ENCODE data around the gene PIGC.
A peak's percentile ranks its signal among the peaks of the same experiment; 100 is the strongest.

The PIGC gene

DNA sequence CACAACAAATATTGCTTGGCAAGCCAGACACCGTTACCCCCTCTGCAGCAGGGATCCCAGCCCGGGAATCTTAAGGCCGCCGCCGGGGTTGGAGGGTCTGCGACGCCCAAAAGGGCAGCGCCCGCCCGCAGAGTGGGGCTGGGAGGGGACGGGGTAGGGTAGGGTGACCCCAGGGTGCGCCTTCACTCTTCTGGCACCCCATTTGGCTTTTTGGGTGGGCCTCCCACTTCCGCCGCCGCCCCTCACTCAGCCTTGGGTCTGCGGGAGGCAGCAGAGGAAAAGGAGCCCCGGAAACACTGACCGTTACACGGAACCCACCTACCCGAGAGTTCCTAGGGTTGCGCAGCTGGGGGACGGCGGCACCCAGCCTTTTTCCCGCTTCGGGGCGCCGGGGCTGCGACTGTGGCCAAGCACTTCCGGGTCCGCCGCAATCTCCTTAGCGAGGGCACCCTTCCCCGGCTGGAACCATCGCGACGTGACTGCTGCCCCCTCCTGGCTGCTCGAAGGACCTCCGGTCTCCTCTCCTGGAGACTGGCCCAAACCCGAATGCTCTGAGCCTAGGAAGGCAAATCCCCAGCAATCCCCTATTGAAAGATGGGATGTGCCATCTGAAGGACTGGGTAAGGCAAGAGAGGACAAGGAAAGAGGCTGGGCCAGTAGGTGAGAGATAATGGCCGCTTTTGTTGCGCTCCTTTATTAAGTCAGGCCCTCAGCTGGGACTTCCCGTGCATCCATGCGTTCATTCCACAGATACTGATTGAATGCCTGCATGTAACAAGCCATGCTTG, at the start of gene PIGC:
Gene PIGC (minus strand): TSS at position 404 of the 788 bp plus-strand sequence. CDS start 1,447 bp downstream, outside the sequence.
- peak; percentile 84 for DNase-seq

DNA sequence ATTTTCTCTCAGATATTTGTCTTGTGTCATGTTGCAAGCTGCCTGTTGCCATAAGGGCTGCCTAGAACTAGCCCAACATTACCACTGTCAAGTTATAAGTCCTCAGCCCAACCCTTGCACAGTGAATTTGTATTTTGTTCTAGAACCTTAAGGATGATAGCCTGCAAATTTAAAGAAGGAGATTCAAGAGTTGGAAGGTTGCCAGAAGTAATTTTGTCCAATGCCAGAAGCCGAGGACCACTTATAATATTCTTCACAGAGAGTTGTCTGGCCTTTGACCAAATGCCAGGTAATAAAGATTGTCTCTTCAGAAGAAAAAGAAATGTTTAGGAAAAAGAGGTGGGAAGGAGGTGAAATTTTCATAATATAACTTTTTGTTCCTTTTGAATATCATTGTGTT, 48.6 kb upstream of the PIGC start:
- DNase-seq, result no peak

DNA sequence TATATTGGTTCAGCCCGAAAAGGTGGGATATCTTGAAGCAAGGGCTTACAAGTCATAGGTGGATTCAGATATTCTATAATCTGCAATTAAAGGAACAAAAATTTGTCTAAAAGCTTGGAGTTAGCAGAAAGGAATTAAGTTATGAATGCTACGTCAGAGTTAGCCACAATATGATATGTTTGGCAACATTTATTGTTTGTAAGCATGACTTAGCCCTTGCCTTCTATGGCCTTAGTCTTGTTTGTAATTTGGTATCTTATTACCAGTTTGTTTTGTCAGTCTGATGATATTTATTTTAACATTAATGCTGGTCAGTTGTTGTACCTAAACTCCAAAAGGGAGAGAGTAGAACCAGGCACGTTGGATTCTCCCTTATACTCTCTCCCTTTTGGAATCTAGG, 46.0 kb upstream of the PIGC start:
- DNase-seq, result no peak

DNA sequence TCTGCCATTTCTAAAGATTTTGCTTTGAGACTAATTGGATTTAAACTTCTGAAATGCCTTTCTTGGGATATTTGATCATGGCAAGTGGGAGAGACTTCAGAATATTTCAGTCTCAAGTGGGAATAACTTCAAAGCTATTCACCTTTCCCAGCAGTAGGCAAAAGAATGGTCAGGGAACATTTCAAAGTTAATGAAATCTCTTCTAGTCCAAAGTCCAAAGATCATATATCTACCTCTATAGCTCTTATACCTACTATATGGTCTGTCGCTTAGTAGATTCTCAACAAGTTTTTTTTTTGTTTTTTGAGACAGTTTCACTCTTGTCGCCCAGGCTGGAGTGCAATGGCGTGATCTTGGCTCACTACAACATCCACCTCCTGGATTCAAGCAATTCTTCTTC, 44.5 kb upstream of the PIGC start:
- DNase-seq, result no peak

DNA sequence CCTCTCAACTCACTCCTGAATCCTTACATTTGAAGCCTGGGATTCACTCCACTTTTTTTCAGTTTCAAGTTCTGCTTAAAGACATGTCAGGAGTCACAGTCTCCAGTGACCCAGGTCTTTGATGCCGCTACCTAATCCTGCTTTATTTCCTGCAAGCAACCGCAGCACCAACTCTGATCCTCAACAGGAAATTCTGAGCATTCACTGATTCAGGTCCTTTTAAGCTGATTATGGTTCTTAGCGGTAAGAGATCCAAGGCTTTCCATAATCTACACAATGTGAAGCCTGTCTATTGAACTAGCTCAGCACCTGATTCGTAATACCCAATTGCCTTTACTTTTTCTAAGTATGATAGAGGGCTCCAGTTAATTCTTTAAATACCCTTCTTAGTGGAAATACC, 43.7 kb upstream of the PIGC start:
- no peak for DNase-seq

DNA sequence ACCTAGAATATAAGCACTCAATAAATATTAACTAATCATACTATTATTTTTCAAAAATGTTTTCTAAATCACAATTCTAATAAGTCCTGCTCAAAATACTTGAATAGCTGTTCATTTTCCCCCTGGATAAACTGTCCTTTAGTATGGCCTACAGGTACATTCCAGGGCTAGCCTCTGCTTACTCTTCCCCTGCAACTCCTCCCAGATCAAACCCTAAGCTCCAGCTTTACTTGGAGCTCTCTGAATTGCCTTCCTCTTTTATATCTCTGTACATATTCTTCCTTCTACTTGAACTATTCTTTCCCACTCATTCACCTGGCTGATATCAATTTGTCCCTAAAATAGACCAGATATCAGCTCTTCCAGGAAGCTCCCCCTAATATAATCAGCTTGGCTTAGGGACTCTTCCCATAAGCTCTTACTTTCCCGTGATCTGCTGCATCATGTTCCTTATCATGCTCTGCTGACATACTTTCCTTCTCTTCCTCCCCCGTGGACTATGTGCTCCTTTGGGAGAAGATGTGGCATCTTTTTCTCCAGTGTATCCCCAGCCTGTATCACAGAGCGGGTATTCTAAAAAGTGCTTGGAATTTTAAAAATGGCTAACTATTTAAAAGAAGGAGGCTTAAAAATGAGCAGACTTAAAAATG, 43.1 kb upstream of the PIGC start:
- no peak for DNase-seq

DNA sequence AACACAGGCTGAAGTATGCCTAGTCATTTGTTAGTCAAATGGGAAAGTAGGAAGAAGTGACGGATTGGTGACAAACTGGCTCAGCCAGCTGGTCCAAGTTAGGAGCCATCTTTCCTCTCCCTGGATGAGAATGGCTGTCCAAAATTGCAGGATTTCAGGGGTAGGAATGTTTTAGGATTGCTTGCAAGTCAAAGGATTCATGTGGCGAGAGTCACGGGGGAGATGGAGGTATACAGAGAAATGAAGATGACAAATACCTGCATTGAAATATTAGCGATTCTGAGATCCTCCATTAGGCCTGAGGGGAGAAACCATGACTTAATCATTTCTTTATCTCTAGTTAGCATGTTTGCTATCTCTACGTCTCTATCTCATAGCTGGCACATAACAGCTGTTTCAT, 41.8 kb upstream of the PIGC start:
- DNase-seq, result no peak

DNA sequence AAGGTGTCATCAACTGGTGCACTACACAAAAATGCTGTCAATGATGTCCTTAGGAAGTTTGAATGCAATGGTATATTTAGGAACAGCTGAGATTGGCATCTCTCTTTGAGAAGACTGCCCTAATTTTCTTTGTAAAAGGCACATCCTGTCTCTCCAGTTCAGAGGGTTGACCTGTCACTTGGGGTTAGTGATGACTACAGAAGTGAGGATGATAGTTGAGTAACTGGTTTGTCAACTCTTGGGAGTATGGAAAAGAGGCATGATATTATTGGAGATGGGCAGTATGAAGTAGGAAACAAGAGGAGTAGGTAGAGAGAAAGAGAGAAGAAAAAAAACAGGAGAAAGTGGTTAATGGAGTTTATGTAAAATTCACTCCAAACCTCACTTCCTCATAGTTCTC, 40.4 kb upstream of the PIGC start:
- no peak for DNase-seq

DNA sequence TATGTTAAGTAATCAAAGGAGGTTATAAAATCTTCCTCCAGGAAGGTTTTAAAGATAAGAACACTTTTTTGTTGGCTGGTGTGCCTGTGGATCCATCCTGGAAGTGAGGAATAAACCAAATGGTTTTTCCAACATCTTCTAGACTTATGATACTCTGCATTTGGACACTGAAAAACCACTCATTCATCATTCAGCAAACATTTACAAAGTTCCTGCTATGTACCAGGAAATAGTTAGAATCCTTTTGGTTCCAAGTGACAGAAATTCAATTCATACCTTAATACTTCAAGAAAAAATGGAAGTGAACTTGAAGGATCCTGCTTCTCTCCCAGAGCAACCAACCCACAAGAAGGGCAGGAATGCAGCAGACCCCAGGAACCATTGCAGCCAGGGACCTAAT, 39.6 kb upstream of the PIGC start:
- DNase-seq, result no peak

DNA sequence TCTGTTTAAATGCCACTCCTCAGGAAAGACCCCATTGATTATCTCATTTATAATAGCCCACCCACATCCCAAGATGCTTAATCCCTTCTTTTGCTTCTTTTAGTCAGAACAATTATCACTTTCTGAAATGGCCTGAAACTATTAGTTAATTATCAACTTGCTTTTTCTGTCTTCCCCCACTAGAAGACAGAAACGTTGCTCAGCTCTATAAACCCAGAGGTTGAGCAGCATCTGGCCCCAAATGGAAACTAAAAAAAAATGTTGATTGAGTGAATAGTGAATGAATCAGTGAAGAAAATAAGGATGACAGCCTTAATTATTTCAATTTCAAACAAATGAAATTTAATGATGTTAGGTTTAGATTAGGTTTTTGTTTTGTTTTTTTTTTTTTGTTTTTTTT, 38.2 kb upstream of the PIGC start:
- no peak for DNase-seq

DNA sequence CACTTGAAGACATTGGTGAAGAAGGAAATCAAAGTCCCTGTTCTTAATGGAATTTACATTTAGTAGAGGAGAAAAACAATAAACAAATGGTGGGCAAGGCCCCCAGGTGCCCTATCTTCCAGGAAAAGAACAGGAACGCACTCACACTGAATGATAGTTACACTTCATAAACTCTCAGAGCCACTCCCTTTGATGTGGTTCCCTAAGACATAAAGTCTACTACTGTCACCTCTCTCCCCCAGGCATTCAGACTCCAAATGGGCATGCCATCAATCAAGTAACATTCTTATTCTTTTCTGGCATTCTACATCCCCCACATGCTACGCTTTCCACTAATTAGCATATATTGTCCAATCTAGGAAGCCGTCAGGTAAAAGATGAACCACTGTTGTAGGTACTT, 36.6 kb upstream of the PIGC start:
- DNase-seq, result no peak

DNA sequence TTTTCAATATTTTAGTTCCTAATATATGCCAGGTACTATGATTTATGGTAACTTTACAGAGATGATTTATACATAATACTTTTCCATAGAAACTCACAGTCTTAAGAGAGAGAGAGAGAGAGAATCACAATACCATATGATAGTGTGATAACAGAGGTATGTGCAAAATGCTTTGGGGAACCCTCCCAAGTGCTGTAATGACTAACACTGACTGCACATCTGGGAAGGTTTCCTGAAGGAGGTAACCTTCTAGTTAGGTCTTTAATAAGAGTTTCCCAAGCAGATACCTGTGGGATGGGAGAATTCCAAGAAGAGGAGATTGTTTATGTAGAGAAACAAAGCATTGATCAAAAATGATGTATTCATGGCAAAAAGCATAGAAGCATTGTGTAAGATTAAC, 34.6 kb upstream of the PIGC start:
- no peak for DNase-seq

DNA sequence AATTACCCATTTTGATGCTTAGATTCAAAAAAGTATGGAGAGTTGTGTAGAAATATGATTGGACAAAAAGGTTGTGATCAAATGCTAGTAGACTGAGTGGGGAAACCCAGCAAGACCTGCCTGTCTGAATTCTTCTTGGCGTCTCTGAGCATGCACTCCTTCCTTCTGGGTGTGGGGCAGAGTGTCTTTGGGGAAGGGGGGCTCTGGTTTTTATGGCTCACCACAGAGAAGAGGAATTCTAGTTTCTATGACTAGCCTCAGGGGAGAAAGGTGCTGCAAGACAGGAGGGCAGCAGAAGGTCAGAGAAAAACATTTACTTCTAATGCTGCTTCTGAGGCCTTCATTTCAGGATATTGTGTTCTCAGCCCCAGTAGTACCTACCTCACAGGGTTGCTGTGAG, 33.9 kb upstream of the PIGC start:
- DNase-seq, result no peak

DNA sequence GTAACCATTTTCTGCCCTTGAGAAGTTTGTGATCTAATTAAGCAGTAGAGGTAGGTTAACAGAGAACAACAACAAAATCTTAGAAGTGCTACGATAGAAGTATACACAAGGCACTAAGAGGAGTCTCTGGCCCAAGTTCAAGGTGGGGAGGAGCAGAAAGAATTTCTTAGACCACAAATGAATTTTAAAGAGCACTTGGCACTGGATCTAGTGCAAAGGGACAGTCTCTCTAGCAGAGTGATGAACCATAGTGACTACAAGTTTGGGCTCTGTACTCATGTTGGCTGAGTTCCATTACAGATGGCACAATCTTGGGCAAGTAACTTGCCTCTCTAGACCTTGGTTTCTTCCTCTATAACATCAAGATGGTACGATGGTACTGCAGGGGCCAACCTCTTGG, 33.3 kb upstream of the PIGC start:
- DNase-seq, result no peak

DNA sequence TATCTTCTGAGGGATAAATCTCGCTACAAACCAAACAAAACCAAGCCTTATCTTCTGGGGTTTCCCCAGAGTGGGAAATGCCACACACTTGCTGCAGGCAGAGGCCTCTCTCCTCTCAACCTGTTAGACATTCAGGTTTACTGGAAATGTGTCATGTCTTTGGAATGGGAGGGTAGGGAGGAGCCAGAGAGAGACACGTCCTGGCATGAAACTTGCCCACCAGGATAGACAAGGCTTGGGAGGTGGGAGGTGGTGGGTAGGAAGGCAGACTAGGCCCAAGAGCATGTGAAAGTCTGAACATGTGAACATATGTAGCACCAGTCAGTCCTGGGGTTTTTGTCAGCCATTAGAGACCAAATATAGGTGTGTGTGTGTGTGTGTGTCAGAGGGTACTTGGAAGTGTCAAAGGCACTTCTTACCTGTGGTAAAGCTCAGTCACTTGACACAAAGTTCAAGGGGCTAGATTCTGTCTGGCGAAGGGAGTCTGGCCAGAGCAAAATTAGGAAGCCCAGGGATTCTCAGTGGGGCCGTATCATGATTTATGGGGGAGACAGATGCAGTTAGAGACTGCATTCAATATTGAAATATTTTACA, 32.4 kb upstream of the PIGC start:
- DNase-seq, result no peak

DNA sequence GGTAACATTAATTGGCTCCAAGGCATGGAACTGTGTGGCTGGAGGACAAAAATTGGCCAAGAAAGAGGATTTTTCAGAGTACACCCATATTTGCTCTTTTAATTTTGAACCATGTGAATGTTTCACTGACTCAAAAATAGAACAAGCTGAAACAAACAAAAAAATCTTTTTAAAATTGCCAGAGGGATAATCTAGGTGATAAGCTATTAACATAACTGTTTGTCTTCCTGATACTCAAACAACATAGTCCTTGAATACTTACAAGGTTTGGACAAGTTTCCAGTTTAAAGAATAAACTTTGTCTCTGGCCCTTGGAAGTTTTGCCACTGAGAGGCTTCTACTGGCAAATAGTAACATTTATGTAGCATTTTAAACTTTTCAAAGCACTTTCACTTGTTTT, 30.0 kb upstream of the PIGC start:
- DNase-seq, result no peak

DNA sequence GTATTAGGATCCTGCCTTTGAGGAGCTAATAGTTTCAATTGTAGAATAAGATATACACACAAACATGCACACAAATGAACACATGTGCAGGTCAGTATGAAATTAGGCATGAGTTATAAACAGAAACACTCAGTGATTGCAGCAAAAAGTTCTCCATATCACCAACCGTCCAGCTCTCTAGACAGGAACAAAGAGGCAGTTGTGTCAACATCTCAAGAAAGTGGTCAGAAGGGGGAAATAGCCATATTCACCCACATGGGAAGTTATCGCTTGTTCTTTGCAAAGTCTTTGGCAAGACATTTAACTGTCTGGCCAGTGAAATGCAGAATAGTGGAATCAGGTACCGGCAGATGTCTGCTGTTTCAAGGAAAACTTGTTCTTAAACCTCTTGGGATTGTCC, 29.4 kb upstream of the PIGC start:
- DNase-seq, result no peak

DNA sequence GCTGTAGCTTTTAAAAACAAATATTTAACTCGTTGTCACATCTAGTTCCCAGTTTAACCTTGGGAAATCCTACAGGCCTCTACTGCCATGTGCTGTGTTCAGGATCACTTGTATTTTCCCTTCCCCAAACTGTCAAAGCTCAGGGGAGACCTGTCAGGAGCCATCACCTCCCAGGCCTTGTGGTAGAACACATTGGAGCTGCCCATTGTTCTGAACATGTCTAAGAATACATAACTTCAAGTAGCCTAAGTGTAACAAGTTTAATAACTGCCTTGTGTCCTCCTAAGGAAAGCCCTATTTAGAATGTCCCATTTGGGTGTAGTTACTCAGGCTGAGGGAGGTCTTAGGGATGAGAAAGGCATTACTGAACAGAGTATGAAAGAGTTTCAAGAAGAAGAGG, 28.6 kb upstream of the PIGC start:
- DNase-seq, result no peak

DNA sequence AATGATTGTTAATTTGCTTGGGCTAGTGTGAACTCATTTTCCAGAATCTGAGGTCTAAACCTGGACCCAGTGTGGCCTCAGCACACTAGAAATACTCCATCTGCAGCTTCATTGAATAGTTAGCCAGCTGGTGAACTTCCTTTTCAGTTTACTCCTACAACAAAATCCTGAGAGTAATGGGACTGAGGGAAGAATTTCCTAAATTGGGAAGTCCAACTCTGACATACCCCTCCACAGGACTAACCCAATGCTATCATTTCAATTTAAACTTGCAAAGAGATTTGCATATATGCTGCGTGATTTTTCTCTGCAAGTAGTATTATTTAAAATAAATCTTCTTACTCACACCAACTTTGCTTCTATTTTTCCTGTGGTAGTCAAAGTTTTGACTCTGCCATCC, 27.8 kb upstream of the PIGC start:
- no peak for DNase-seq

DNA sequence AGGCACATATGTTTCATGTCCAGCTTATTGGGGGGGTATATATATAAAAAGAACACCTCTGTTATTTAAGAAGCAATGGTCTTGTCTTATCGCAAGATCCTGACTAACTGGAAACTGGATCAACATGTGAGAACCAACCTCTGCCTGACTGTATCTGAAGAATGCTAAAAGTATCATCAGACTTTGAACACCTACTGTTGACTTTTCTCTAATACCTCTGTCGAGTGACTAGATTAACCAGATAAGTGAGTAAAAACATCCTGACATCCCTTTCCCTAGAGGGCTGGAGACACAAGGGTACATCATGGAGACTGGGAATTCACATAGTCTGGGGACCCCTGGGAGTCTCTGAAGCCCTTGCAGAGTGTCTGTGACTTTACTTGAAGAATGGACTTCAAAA, 26.3 kb upstream of the PIGC start:
- no peak for DNase-seq

DNA sequence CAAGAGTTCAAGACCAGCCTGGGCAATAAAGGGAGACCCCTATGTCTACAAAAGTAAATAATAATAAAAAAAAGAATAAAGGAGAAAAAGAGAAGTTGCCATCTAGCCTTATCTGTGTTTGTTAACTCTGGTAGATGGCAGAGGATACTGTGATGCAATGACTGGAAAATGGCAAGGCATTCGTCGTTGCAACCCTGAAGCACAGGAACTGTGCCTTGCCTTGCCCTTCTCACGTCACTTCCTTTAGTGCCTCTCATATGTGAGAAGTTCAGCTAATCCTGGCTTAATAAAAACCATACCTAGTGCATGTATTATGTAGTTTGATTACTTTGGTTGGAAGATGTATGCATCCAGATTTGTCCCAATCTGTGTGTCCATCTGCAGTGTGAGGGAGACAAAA, 25.8 kb upstream of the PIGC start:
- no peak for DNase-seq

DNA sequence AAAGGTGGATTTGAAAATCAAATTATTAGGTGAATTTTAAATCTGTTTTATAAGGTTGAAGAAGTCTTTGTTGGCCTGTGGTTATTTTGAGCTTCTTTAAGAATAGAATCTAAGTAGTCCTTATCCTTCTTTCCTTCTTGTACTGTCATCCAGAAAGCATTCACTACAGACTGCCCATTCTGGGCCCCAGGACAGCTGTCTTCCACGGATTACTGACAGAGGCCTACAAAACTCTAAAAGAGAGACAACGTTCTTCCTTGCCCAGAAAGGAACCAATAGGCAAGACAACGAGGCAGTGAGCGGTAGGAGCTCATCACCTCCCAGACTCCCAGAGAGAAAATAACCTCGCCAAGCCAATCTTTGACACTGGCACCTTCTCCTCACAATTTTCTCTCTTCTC, 24.4 kb upstream of the PIGC start:
- no peak for DNase-seq

DNA sequence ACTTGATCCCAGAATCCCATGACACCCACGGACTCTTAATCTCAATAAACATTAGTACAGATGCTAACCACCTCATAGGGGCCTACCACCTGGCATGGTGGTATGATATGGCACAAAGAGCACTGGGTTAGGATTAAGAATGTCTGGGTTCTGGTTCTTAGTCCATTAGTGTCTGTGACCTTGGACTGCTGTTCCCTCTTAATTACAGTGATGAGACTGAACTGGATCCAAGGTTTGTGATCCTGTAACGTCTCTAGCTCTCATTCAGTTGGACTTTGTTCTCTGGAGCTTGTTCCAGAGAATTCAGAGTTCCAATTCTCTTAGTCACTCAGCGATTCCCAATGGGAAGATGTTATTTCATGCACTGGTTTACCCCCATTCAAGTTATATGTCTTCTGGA, 23.6 kb upstream of the PIGC start:
- DNase-seq, result no peak

DNA sequence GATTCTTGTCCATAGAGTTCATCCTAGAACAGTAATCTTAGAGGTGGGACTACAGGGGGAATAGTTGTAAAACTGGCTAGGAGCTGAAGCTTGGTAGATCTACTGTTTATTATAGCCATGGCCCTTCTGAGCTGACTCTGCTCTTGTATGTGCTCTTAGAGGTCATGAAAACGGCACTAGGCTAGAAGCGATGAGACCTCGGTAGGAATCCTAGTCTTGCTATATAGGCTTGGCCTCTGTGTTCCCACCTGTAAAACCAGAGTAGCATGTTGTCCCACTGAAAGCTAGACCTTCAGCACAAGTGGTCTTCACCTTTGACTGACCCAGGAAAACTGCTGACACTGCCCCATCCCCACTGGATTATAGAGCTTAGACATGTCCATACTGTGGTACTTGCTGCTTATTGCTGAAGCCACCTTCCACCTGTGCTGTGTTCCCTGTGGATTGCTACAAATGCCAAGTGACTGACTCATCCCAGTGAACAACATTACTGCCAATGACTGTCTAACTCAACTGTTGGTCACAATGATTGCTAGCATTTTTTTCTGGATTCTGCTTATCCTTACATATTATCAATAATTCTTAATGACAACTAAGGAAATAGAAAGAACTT, 23.0 kb upstream of the PIGC start:
- no peak for DNase-seq

Measured in NCI-H1694 (cell line).